ENCODE data around the gene NARF. TPM values are rescaled to one million over a fixed set of nuclear protein-coding genes. Genes with fewer than 3 reads are reported as not detected.

The NARF gene
- total and polyA plus RNA-seq, 2 donors (not counting 1 experiment from before 2014, with no cell fraction given): 92.4 to 103 TPM

- CTCF ChIA-PET: interaction anchor here (0.6 to 1.5 kb wide), 8 partner anchors 14 to 288 kb away, joined by 3 to 8 read pairs (median 4); no protein-coding TSS in a partner anchor
- intact Hi-C loops (cut with micrococcal nuclease): loop anchor here (1.0 kb wide), 3 partner anchors 12 to 143 kb away; no protein-coding TSS in a partner anchor
- no peak overlapping the region for H3K4me3 ChIP-seq (ENCODE audit: control extremely low read depth in 1 of 5, extremely low read depth in 1 of 5, insufficient read depth in 1 of 5, low read depth in 2 of 5, low read length in 4 of 5)
- H3K9ac ChIP-seq (ENCODE audit: low read length): no peak overlapping the region
- DNase-seq (peak; percentile 94), ATAC-seq (ENCODE audit: low read depth) (peak; percentile 73)
- peak overlapping the region; percentile 77 for H3K4me3 Mint-ChIP-seq
- H3K27me3 ChIP-seq (replicated peaks in 1 of 4; ENCODE audit: control extremely low read depth in 1 of 4, control insufficient read depth in 3 of 4, insufficient read depth in 4 of 4, low read length in 3 of 4): no peaks in the 10 kb centered on the region
- H3K4me2 ChIP-seq (replicated peaks; ENCODE audit: low read depth, low read length, poor library complexity, severe bottlenecking): peak overlapping the region; percentile 52
- no peaks in the 10 kb centered on the region for H3K9me3 Mint-ChIP-seq (ENCODE audit: insufficient read depth)
- H4K20me1 ChIP-seq (ENCODE audit: control insufficient read depth, insufficient read depth, low read length, poor library complexity, severe bottlenecking): no peaks in the 10 kb centered on the region
- no peak overlapping the region for H2AFZ ChIP-seq (ENCODE audit: insufficient read depth, low read depth, low read length, poor library complexity, severe bottlenecking)
- H3K36me3 ChIP-seq (replicated peaks in 1 of 2; ENCODE audit: control extremely low read depth in 1 of 2, control insufficient read depth in 1 of 2, extremely low read depth in 1 of 2, insufficient read depth in 2 of 2, low read length in 1 of 2): no peaks in the 10 kb centered on the region
- POLR2A ChIA-PET: no interaction called here
- H3K27ac Mint-ChIP-seq: peak overlapping the region; percentile 97
- 14% methylated on average over 17 of the region's 17 CpGs for WGBS (ENCODE audit: insufficient coverage)
- no peaks in the 10 kb centered on the region for H3K27me3 Mint-ChIP-seq
- H3K79me2 ChIP-seq (ENCODE audit: control insufficient read depth, insufficient read depth, low read length): no peaks in the 10 kb centered on the region
- peak overlapping the region; percentile 7 to 25 for H3K27ac ChIP-seq (ENCODE audit: low read length in 2 of 2)
- H3K4me1 ChIP-seq (ENCODE audit: control insufficient read depth in 2 of 2, insufficient read depth in 2 of 2, low read length in 2 of 2): peaks cover 7 to 39% of the 10 kb centered on the region in 2 donors
- TF ChIP-seq EZH2 (IDR thresholded peaks at IDR 0.05; ENCODE audit: borderline replicate concordance, insufficient read depth, low read depth, low read length, poor library complexity, severe bottlenecking): no peak
- TF ChIP-seq CTCF (IDR thresholded peaks at IDR 0.05): peak; percentile 83
- peaks cover 0 to 4% (median 0%) of the 10 kb centered on the region in 3 donors for H3K9me3 ChIP-seq (ENCODE audit: control extremely low read depth in 1 of 3, control insufficient read depth in 2 of 3, insufficient read depth in 1 of 3, low read length in 2 of 3)
- peaks cover 28% of the 10 kb centered on the region for H3K4me1 Mint-ChIP-seq
Measured at GRCh38 chr17:82494236-82495055, 35.9 kb downstream of the NARF start.
